HG03558 (cell line): ENCODE measurements around the gene MSI2.

Experiments
- ATAC-seq: cut with Tn5 transposase; IDR thresholded peaks from one replicate; pipeline ENCODE4 v1.9.1; 2021; ENCODE audit warnings: moderate number of reproducible peaks; ENCODE audit not compliant: unreplicated experiment; ENCODE audit errors: extremely low read depth

MSI2 gene

DNA sequence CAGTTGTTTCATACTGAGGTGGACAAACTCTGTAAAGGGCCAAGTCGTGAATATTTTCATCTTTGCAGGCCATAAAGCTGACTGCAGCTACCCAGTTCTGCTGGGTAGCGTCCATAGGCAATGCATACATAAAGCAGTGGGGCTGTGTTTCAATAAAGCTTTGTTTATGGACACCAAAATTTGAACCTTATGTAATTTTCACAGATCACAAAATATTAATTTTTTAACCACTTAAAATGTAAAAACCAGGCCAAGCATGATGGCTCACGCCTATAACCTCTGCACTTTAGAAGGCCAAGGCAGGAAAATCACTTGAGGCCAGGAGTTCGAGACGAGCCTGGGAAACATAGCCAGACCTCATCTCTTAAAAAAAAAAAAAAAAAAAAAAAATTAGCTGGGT is 340.8 kb downstream of the MSI2 start:
- no peak for ATAC-seq

DNA sequence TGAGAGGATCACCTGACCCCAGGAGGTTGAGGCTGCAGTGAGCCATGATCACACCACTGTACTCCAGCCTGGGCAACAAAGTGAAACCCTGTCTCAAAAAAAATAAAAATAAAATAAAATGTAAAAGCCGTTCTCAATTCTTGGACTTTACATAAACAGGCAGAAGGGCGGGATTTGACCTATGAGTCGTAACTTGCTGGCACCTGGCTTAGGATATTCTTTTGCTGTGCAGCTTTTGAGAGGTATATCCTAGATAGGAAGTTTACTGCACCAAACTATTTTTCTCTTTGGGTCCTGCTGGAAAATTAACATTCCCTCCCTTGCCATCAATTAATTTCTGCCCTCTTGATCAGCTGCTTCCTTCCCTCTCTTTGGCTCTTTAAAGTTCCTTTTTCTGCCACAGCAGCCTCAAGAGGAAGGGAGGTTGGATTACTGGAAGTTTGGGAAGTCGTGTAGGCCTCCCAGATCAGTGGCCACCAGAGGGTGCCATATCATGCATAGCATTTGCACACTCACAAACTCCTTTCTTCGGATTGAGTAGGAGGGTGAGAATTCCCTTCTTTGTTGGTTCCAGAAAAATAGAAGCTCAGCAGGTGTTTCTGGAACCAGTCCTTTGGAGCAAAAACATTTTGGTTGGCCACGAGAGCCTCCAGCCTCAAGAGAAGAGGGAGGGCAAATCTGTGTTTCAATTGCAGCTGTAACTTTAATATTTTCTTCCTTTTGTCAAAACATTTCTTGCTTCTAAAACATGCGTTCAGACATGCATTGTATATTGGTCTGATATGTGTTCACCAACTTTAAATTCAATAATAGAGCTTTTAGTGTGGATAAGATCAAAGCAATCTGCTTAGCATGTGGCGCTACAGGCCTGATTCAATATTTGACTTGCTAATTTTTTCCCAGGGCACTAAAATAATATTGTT is 341.5 kb downstream of the MSI2 start:
- no peak for ATAC-seq

DNA sequence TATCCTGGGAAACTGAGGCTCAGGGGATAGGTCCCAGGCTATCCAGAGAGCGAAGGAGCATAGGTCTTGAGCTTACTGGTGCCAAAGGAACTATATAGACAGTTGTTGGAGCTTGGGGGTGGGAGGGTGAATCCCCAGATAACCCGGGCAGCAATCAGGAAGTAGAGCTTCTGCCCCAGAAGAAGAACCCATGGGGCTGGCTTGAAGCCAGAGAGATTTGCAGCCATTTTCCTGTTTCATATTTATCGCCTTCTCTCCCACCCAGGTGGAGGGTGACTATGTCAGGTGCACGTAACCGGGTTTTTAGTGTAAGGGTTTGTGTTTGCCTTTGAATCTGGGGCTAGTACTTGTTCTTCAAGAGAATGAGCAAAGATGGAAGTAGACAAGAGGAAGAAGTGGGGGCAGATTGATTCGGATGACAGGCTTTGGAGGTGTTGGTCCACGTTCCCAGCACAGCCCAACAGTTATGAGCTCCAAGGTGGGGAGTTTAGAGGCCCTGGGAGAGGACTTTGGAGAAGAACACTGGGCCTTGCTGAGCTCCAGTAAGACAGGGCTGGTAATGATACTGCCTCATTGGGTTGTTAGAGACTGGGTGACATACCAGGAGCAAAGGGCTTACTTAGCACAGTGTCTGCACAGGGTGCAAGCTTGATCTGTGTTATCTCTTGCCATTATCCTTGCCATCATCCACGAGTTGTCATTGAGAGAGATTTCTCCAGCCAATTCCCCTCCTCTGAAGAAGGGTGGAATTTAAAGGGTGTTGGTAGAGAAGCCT is 343.1 kb downstream of the MSI2 start:
- ATAC-seq: no peak

DNA sequence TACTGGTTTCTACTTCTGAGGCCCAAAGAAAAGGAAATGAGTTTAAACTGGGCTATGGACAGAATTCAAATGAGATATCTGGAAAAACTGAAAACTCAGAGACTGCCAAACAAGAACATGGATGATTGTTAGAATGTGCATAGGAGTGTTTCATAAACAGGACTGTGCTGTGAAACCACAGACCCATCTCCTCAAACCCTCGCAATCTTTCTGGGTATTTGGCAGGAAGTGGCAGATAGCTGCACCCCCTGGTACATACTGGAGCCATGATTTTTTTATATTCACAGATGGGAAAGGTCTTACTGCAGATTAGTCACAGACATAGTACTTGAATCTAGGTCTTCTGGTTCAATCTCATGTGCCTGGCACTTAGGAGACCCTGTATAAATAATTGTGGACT is 343.8 kb downstream of the MSI2 start:
- no peak for ATAC-seq

DNA sequence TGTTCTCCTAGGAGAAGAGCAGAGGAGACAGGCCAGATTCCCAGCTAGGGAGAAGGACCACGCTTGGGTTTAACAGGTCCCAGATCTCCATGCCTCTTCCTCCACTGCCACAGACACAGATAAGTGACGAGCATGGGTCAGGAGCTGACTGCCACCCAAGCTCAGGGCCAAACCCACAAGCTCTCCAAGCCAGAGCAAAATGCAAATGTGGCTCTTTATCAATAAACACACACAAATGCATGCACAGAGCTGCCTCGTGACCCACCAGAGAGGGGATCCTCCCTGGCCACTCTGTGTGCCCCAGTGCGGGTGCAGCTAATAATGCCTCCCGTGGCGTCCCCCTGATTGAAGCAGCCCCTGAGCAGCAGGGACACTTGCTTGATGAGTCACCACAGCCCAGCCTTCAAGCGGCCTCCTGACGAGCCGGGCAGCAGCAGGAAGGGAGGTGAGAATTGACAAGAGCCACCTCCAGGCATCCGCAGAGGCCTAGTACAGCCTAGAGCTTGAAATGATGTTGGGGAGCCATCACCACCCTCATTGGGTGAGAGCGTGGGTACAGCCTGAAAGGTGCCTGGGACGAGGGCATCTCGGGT is 344.9 kb downstream of the MSI2 start:
- no peak for ATAC-seq

DNA sequence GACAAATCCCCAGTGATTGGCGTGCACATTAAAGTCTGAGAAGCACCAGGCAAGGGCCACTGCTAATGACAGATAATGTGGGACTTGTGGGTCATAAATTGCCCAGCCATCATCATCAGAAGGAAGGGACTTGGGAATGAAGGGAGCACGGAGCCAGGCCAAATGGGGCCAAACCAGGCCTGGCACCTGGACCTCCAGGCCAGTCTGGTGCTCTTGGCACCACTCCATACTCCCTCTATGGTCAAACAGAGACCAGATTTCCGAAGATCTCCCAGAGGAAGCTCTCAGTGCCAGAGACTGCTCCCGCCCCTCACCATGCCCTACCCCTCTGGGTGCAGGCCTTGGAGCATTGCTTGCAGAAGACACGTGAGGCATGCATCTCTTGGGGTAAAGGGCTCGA is 346.6 kb downstream of the MSI2 start:
- no peak for ATAC-seq

DNA sequence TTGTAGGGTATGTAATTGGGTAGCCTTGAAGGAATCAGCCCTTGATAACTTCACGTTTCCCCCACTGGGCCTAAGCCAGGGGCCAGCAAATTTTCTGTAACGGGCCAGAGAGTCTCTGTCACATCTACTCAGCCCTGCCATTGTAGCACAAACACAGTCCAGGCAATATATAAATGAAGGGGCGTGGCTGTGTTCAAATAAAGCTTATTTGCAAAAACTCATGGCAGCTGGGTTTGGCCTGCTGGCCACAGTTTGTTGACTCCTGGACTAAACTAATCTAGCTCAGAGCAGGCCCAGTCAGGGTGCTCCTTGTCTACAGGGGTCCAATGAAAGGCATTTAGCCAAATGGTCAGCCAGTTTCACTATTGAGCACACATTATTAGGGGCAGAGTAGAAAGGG is 347.2 kb downstream of the MSI2 start:
- ATAC-seq: no peak

- no peak for ATAC-seq
These were observed 347.7 kb downstream of the MSI2 start for GRCh38 chr17:57603978-57604377.

- no peak for ATAC-seq
These were observed 348.7 kb downstream of the MSI2 start for GRCh38 chr17:57604771-57605674.

GRCh38 chr17:57605675-57606105 is 349.4 kb downstream of the MSI2 start:
- ATAC-seq: no peak

GRCh38 chr17:57606111-57606875 is 350.0 kb downstream of the MSI2 start:
- ATAC-seq: no peak

- no peak for ATAC-seq
These were observed 351.3 kb downstream of the MSI2 start for GRCh38 chr17:57607553-57608120.

DNA sequence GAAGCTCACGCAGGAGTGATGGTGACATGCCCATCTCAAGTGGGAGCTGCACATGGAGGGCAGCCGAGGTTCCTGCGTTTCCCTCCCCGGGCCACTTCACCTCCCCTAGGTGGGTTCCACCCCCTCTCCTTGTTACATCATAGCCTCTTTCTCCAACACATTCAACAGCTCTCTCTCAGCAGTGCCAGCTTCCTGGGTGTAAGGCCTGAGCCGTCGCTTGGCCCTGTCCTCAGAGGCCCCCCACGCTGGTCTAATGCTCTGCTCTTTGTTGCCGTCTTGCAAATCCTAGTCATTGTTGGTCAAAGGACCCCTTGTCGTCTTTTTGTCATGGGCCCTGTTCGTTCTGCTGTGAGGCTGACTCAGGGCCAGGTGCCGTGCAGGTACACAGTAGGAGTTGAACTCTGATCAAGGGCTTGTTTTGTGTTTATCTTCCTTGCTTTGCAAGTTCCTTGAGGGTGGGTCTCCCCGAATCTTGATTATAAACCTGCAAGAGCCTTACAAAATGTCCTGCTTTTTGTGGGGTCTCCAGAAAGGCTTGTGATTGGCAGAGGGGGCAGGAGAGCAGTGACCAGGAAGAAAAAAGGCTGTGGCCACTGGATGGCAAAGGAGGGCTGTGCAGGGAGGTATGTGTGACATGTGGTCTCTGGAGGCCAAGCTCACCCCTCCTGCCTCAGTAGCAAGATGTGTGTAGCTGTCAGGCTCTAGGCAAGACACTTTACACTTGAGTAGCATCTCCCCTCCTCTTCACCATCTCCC is 352.2 kb downstream of the MSI2 start:
- ATAC-seq: no peak

- no peak for ATAC-seq
These were observed 353.0 kb downstream of the MSI2 start for GRCh38 chr17:57609125-57609877.

- ATAC-seq: no peak
These were observed 353.6 kb downstream of the MSI2 start for GRCh38 chr17:57609878-57610270.

DNA sequence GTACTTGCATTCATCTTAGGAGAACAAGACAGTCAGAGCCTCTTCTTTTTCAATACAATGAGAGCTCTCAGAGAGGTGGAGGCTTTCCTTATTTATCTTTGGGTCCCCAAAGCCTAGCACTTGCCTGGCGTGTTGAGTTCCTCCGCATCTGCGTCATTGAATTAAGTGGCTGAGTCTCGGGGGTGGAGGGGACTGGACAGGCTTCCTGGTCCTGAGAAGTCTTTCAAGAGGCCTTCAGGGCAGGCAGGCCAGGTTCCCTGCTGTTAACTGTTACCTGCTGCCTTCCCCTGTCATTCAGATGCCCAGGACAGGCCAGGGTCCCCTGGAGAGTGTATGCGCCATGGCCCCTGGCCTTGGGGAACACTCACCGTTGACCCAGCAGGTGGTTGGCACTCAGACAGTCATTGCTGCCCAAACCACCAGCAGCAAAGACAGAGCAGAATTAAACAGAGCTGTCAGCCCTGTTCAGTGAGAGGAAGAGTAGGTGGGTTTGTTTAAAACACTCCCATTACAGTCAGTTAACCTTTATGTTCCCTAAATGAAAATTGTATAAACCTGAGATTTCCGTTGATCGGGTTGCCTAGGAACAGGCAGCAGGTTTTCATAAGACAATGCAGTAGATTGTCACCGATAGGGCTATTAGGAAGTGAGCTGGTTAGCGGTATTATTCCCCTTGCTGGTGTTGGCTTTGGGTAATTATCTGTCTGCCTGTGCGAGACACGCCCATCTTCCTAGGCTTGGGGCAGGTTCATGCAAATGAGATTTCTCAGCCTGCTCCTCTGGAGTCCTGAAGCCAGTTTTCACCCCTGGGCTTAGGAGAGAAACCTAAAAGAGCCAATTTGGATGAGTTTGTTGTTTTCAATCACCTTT is 356.1 kb downstream of the MSI2 start:
- no peak for ATAC-seq

- ATAC-seq: no peak
These were observed 358.4 kb downstream of the MSI2 start for GRCh38 chr17:57614742-57615141.
